PC-9 (cell line): Measurements from ENCODE around the gene MXD1.

Experiments
- EZH2 ChIP-seq: fragments of 200-600 bp; sonication (generic); IDR thresholded peaks from 2 replicates; pipeline ENCODE4 v1.8.0; 2017; ENCODE audit warnings: antibody characterized with exemption, low read depth
- TF ChIP-seq, protein P1 (sequence below): fragments of 200-600 bp; sonication (generic); conservative IDR thresholded peaks from 2 replicates; pipeline ENCODE4 v1.6.1; 2017; ENCODE audit warnings: mixed run types, antibody characterized with exemption, mild to moderate bottlenecking, moderate library complexity

DNA sequence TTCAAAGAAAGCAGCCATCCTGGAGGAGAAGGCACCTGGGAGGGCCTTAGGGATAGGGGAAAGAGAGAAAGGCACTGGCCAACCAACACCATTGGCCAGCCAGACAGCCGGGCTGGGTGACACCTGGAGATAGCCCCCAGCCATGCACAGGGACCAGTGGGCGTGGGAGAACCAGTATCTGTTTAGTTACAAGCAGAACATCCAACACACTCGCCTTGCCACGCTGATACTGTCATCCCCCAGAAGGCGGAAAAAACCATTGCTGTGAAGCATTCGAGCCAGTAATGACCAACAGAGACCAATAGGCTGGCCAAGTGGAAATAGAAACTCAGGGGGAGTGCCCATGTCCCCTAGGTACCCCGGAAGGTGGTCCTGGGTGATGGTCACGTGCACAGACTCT is 31.0 kb downstream of the MXD1 start:
- TF ChIP-seq, protein P1, sequence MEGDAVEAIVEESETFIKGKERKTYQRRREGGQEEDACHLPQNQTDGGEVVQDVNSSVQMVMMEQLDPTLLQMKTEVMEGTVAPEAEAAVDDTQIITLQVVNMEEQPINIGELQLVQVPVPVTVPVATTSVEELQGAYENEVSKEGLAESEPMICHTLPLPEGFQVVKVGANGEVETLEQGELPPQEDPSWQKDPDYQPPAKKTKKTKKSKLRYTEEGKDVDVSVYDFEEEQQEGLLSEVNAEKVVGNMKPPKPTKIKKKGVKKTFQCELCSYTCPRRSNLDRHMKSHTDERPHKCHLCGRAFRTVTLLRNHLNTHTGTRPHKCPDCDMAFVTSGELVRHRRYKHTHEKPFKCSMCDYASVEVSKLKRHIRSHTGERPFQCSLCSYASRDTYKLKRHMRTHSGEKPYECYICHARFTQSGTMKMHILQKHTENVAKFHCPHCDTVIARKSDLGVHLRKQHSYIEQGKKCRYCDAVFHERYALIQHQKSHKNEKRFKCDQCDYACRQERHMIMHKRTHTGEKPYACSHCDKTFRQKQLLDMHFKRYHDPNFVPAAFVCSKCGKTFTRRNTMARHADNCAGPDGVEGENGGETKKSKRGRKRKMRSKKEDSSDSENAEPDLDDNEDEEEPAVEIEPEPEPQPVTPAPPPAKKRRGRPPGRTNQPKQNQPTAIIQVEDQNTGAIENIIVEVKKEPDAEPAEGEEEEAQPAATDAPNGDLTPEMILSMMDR = no peak
- TF ChIP-seq EZH2 = no peak
